Nephron progenitor cell (in vitro differentiated cells): ENCODE results near the gene ATRNL1.

Experiments used
- DNase-seq: peaks from one replicate; pipeline ENCODE4 v3.0.0; 2021
- H3K27ac Mint-ChIP-seq: 2 replicates; pipeline ENCODE4 v1.8.0; 2021; ENCODE audit warnings: mild to moderate bottlenecking, moderate library complexity, mixed read lengths
- H3K27me3 Mint-ChIP-seq: 2 replicates; pipeline ENCODE4 v1.8.0; 2021; ENCODE audit warnings: mild to moderate bottlenecking, low read depth, mixed read lengths; ENCODE audit not compliant: poor library complexity
- H3K36me3 Mint-ChIP-seq: 2 replicates; pipeline ENCODE4 v1.8.0; 2021; ENCODE audit warnings: low read depth, mixed read lengths
- H3K4me1 Mint-ChIP-seq: 2 replicates; pipeline ENCODE4 v1.8.0; 2021; ENCODE audit warnings: mixed read lengths
- H3K4me3 Mint-ChIP-seq: 2 replicates; pipeline ENCODE4 v1.8.0; 2021; ENCODE audit warnings: mild to moderate bottlenecking, moderate library complexity, mixed read lengths
- H3K9me3 Mint-ChIP-seq: 2 replicates; pipeline ENCODE4 v1.8.0; 2021; ENCODE audit warnings: mild to moderate bottlenecking, moderate library complexity, mixed read lengths
- CTCF ChIP-seq: fragments of 200-600 bp; sonication (generic); IDR thresholded peaks from 2 replicates; pipeline ENCODE4 v1.5.0; 2021; ENCODE audit warnings: antibody characterized with exemption

The ATRNL1 gene

GRCh38 chr10:115654961-115655360, 561.8 kb downstream of the ATRNL1 start:
- no peaks in the 10 kb centered on the region for H3K9me3 Mint-ChIP-seq
- no peak overlapping the region for H3K27ac Mint-ChIP-seq
- H3K36me3 Mint-ChIP-seq = no peaks in the 10 kb centered on the region
- no peak for TF ChIP-seq CTCF
- no peaks in the 10 kb centered on the region for H3K4me1 Mint-ChIP-seq
- no peak overlapping the region for H3K4me3 Mint-ChIP-seq
- DNase-seq = no peak
- H3K27me3 Mint-ChIP-seq = peaks cover 2% of the 10 kb centered on the region

GRCh38 chr10:115657161-115657860, 564.1 kb downstream of the ATRNL1 start:
- no peak for TF ChIP-seq CTCF

GRCh38 chr10:115659616-115660015, 566.5 kb downstream of the ATRNL1 start:
- no peak for TF ChIP-seq CTCF
- Mint-ChIP-seq H3K4me3 (no peak overlapping the region), H3K4me1 (no peaks in the 10 kb centered on the region), H3K9me3 (no peaks in the 10 kb centered on the region), H3K36me3 (no peaks in the 10 kb centered on the region), H3K27me3 (peaks cover 2% of the 10 kb centered on the region), H3K27ac (no peak overlapping the region)
- no peak for DNase-seq

More at GRCh38 chr10:115657161-115657860, 564.1 kb downstream of the ATRNL1 start:
- no peak overlapping the region for H3K27ac Mint-ChIP-seq
- H3K4me3 Mint-ChIP-seq = no peak overlapping the region
- no peaks in the 10 kb centered on the region for H3K4me1 Mint-ChIP-seq
- no peaks in the 10 kb centered on the region for H3K36me3 Mint-ChIP-seq
- no peaks in the 10 kb centered on the region for H3K9me3 Mint-ChIP-seq
- H3K27me3 Mint-ChIP-seq = peaks cover 2% of the 10 kb centered on the region
- no peak for DNase-seq

GRCh38 chr10:115660391-115660790, 567.2 kb downstream of the ATRNL1 start:
- H3K9me3 Mint-ChIP-seq = no peaks in the 10 kb centered on the region
- no peaks in the 10 kb centered on the region for H3K36me3 Mint-ChIP-seq
- H3K27ac Mint-ChIP-seq = no peak overlapping the region
- H3K27me3 Mint-ChIP-seq = peaks cover 2% of the 10 kb centered on the region
- H3K4me1 Mint-ChIP-seq = no peaks in the 10 kb centered on the region
- no peak for DNase-seq
- no peak overlapping the region for H3K4me3 Mint-ChIP-seq
- TF ChIP-seq CTCF = no peak

GRCh38 chr10:115662422-115662821, 569.3 kb downstream of the ATRNL1 start:
- Mint-ChIP-seq H3K4me3 (no peak overlapping the region), H3K9me3 (no peaks in the 10 kb centered on the region), H3K4me1 (no peaks in the 10 kb centered on the region), H3K36me3 (no peaks in the 10 kb centered on the region), H3K27me3 (peaks cover 2% of the 10 kb centered on the region), H3K27ac (no peak overlapping the region)
- TF ChIP-seq CTCF = no peak
- DNase-seq = no peak

GRCh38 chr10:115665549-115665948, 572.4 kb downstream of the ATRNL1 start:
- Mint-ChIP-seq H3K4me1 (no peaks in the 10 kb centered on the region), H3K36me3 (no peaks in the 10 kb centered on the region), H3K27me3 (no peaks in the 10 kb centered on the region), H3K27ac (no peak overlapping the region), H3K4me3 (no peak overlapping the region), H3K9me3 (no peaks in the 10 kb centered on the region)
- TF ChIP-seq CTCF = no peak
- DNase-seq = no peak
